Measurements from ENCODE around the gene FGD4.
"Not testable (repeated sequence)": the region's sequence is repeated elsewhere in the genome, so short reads cannot be mapped to it uniquely, and the experiment has no call there.

The FGD4 gene

GRCh38 chr12:32561931-32562341, 162.6 kb downstream of the FGD4 start:
- no peak for DNase-seq (ENCODE audit: low read depth in 2 of 2)

GRCh38 chr12:32562413-32562812, 163.1 kb downstream of the FGD4 start:
- DNase-seq (ENCODE audit: low read depth in 2 of 2), result not testable (repeated sequence)

- DNase-seq (ENCODE audit: low read depth in 2 of 2), result no peak
Measured at GRCh38 chr12:32566663-32567295, 167.4 kb downstream of the FGD4 start.

GRCh38 chr12:32567296-32567674, 167.9 kb downstream of the FGD4 start:
- no peak for DNase-seq (ENCODE audit: low read depth in 2 of 2)

DNA sequence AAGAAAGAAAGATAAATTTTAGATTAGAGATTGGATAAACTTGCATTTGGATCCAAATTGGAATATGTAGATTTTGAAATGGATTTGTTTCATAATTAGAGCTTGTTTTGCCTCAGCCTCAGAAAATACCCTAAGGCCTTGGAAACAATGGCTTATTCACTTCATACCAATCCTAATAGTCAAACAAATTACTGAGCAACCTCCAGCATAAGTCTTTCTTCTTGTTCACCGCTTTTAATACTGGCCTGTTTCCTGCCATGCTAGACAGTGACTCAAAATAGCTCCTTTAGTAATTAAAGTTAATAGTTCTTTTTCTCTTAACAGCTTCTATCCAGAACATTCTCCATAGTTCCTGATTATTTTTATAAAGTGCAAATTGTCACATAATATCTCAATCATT, 168.9 kb downstream of the FGD4 start:
- DNase-seq (ENCODE audit: low read depth in 2 of 2), result no peak

DNA sequence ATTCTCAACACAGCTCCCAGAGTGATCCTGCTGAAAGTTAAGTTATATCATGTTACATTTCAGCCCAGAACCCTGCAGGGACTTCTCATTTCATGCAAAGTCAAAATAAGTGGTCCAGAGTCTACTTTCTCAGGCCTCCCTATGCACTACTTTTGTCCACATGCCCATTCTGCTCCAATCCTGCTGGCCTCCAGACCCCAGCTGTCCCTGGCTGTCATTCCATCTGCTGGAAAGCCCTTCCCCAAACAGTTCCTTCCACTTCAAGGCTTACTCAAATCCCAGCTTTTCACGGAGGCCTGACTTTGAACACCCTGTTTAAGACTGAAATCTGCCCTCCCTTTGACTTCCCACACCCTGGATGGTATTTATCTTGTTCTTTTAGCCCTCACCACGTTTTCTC, 169.9 kb downstream of the FGD4 start:
- DNase-seq (ENCODE audit: low read depth in 2 of 2), result no peak

- DNase-seq (ENCODE audit: low read depth in 2 of 2), result no peak
Measured at GRCh38 chr12:32574585-32574984, 175.2 kb downstream of the FGD4 start.

DNA sequence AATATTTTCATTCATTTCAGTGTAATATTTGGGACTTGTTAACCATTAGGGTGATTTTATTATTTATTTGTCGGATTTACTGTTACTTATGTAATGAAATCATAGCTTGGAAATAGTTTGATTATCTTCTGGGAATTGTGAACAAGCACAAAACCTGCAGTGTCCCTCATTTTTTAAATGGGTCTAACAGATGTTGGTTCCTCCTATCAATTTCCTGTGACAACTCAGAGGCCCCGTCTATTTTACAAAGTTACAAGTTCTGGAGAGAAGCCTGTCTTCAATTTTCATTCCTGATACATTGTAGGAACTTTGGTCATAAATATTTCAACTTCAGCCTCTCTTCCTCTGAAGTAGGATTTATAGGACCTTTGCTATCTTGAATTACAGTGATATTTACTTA, 178.0 kb downstream of the FGD4 start:
- DNase-seq (ENCODE audit: low read depth in 2 of 2), result no peak

DNA sequence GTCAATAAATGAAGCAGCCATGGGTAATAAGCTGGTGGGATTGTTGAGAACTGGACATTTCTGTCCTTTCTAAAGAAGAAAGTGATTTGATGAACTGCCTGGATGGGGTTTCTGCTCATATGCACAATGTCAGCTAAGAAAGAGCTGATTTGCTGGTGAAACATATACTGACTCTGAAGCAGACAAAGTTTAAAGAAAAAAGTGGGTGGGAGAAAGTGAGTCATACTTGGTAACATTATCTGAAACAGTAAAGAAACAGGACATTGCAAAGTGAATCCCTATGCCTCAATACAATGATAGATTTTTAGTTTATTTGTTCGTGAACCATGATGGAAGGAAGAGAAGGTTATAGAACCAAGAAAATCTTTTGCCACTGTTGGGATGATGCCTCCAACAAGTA, 184.2 kb downstream of the FGD4 start:
- DNase-seq (ENCODE audit: low read depth in 2 of 2), result no peak

DNA sequence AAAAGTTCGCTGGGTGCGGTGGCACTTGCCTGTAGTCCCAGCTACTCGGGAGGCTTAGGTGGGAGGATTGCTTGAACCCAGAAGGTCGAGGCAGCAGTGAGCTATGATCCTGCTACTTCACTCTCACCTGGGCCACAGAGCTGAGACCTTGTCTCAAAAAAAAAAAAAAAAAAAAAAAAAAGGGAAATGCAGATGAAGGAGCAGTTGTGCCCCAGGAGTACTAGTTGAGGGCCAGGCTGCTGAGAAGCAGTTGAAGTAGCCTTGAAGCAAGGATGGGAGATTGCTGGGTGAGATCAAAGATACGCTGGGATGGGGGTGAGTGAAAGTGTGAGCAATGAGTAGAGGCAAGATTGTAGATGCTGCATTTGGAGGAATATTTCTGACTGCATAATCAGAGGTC, 186.3 kb downstream of the FGD4 start:
- no peak for DNase-seq (ENCODE audit: low read depth in 2 of 2)

GRCh38 chr12:32586390-32586789, 187.0 kb downstream of the FGD4 start:
- DNase-seq (ENCODE audit: low read depth in 2 of 2), result no peak

DNA sequence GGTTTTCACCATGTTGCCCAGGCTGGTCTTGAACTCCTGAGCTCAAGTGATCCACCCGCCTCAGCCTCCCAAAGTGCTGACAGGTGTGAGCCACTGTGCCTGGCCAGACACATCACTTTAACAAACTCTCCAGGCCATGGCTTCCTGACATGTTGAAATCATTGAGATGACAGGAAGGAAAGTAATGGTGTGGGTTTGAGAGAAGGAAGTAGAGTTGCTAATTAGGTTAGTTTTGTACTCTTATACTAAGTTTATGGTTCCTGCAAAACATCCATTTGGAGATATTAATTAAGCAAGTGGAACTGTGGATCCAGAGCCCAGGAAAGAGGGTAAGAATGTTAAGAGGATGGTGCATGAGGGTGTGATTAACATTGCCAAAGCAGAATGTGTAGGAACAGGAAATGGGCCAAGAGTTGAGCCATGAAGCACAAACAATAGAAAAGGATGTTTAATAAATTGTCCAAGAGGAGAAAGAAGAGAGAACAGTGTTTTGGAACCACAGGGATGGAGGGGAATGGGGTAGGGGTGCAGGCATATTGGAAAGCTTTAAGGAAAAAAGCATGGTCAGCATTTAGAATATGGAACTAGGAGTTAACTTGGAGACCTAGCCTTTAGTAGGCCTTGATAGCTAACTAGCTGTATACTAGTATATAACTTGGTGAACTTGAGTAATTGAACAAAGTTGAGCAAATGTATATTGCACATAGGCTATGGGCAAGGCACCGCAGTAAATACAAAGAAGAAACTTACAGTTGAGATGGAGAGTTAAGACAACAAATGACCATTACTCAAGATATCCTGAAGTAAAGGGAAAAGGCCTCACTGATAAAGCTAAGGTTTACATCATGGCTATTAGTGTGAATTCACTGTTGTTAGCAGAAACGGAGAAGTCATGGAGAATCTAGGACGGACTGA, 188.5 kb downstream of the FGD4 start:
- DNase-seq (ENCODE audit: low read depth in 2 of 2), result no peak

DNA sequence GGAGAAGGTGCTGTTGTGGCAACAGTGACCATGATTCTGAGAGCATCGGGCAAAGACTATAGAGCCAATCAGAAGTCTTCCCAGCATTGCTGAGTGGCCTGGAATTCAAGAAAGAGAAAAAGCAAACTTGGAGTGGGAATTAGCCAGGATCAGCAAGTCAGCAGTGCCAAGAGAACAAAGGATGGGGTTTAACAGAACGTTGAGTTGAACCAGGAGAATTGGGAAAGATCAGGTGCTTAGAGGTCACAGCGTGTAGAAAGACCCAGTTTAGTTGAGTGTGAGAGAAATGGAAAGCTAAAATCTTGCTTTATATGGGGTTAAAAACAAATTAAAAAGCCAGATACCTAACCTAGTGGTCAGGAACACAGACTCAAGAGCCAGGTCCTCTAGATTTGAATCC, 189.2 kb downstream of the FGD4 start:
- DNase-seq (ENCODE audit: low read depth in 2 of 2), result no peak

DNA sequence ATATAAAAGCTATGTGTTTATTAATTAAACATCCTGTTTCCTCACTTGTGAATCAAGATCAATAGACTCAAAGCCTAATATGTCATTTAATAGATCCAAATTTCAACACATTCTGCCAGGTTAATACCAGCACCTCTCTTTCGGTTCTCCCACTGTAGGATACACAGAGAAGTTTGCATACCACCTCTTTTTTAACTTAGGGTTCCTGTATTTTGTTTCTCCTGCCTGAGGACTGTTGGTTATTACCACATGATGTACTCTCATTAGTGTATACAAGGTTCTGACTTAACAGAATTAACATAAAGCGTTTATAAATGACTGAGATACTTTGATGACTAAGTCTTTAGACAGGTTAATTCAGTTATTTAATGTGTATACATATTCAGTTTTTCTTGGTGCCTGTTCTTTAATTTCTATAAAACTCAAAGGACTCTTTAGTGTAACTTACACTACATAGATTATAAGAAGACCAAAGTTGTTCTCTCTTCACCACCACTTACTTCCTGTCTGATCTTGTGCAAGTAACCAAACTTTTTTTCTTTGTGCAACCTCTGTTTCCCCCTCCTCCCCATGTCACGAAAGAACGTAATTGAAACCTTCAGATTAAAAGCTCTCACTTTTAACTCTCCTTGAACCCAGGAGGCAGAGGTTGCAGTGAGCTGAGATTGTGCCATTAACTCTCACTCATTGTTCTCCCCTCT, 190.0 kb downstream of the FGD4 start:
- DNase-seq (ENCODE audit: low read depth in 2 of 2), result no peak

DNA sequence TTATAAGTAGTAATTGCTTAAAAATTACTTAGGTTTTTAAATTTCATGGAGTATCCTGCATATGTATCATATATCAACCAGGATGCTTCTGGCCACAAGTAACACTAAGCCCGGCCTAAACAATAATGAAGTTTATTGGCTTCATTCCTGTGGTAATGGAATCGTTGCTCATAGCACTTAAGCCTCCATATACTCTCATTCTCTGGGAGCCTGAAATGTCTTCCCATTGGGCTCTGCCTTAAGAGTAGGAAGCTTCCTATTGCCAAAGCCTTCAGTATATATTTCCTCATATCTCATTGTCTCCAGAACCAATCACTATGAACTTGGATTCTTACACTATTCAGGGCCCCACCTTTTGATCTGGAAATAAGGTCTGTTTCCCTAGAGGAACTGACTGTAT, 195.9 kb downstream of the FGD4 start:
- no peak for DNase-seq (ENCODE audit: low read depth in 2 of 2)

- no peak for DNase-seq (ENCODE audit: low read depth in 2 of 2)
Measured at GRCh38 chr12:32596030-32596429, 196.7 kb downstream of the FGD4 start.

DNA sequence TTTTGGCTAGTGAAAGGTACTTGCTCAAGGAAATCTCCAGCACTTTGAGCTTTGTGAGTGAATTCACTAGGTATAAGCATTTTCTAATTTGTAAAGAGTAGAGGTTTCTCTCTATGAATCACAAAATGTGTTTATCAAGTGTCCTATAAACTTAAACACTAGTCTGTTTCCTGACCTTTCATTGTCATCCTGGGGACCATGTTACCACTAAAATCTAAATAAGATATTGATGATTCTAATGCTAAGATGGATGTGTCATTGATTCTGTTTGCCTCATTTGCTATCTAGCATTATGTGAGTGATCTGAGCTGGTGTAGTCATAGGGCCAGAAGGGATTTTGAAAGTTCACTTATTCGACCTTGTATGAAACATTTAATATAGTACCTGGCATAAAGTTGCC, 199.3 kb downstream of the FGD4 start:
- no peak for DNase-seq (ENCODE audit: low read depth in 2 of 2)

GRCh38 chr12:32600681-32601080, 201.3 kb downstream of the FGD4 start:
- no peak for DNase-seq (ENCODE audit: low read depth in 2 of 2)

GRCh38 chr12:32603071-32603470, 203.7 kb downstream of the FGD4 start:
- DNase-seq (ENCODE audit: low read depth in 2 of 2), result no peak

GRCh38 chr12:32603858-32604257, 204.5 kb downstream of the FGD4 start:
- DNase-seq (ENCODE audit: low read depth in 2 of 2), result no peak

DNA sequence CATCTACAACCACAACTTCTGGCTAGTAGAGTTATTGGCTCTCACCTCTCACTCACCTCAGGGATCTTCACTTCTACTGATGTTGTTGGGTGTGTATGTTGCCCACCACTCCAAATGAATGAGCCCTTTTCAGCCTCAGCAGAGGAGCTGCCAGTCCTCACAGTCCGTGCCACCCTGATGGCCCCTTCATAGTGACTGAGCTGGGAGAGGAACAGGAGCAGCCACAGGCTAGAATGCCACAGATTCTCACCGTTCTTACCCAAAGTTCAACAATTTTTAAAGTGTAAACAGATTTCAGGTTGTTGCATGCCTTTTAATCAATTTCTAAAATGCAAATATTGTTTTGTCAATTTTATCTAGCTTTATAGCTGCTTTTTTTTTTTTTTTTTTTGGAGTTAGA, 205.2 kb downstream of the FGD4 start:
- no peak for DNase-seq (ENCODE audit: low read depth in 2 of 2)

DNA sequence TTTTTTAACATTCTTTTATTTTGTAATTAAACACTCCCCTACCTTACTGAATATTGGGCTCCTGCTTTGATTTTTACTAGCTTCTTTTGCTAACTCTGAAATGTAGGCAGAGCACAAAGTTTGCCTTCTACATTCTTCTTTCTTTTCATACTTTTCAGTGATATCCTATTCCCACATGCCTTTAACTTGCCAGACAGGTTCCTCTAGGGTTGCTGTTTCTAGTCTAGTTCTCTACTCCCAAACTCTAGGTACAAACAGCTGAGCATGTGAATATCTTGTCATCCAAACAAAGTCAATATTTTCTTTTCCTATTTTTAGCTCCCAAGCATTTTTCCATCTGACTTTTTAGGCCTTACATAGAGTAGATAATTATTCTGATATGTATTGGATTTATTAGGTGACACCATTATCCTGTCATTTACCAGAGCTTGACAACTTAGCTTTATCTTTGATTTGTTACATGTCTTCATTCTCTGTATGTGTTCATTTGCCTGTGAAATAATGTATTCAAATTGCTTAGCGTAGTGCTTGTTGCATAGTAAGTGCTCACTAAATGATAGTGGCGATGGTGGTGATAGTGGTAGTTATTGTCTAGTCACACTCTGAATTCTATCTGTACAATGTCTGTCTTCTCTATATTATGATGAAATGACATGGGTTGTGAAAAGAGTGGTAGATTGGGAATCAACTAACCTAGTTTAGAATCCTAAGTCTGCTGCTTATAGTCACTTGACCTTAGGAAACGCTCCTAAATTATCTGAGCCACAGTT, 206.2 kb downstream of the FGD4 start:
- DNase-seq (ENCODE audit: low read depth in 2 of 2), result no peak

All from activated CD4-positive, alpha-beta T cell treated with anti-CD3 and anti-CD28 coated beads for 24 hours (primary cell).